CD4-positive, CD25-positive, alpha-beta regulatory T cell (primary cell): ENCODE data around the gene RPUSD4. TPM values are rescaled to one million over a fixed set of nuclear protein-coding genes. Genes with fewer than 3 reads are reported as not detected.

ENCODE experiments used
- ATAC-seq, 2 donors: fragments of 150-1000 bp; cut with Tn5 transposase; one replicate each; pipeline ENCODE4 v1.10.0; 2021; ENCODE audit warnings: low read depth in 2 of 2, moderate number of reproducible peaks in 2 of 2, moderate library complexity in 1 of 2
- DNase-seq, 3 donors: peaks; one replicate each; pipeline versions ENCODE4 v3.0.0 to v3.0.0-alpha.2; 2012 to 2022; ENCODE audit warnings: mixed read lengths in 1 of 3
- H3K27ac ChIP-seq: one replicate; pipeline ENCODE4 v1.7.0; 2013; ENCODE audit warnings: mild to moderate bottlenecking, low read length; ENCODE audit not compliant: insufficient read depth, poor library complexity, severe bottlenecking
- H3K27me3 ChIP-seq: one replicate; pipeline ENCODE4 v1.7.0; 2013; ENCODE audit warnings: low read length; ENCODE audit not compliant: control insufficient read depth, insufficient read depth
- H3K36me3 ChIP-seq: one replicate; pipeline ENCODE4 v1.7.0; 2013; ENCODE audit warnings: mild to moderate bottlenecking, low read length, moderate library complexity; ENCODE audit not compliant: control insufficient read depth, insufficient read depth
- H3K4me1 ChIP-seq: 2 replicates; pipeline ENCODE4 v1.7.0; 2013; ENCODE audit warnings: mild to moderate bottlenecking, low read length; ENCODE audit not compliant: insufficient read depth, control insufficient read depth, poor library complexity, severe bottlenecking
- H3K4me3 ChIP-seq: one replicate; pipeline ENCODE4 v1.7.0; 2013; ENCODE audit warnings: low read depth, mild to moderate bottlenecking, low read length, moderate library complexity
- H3K9me3 ChIP-seq, 2 experiments: 1 replicate in 1 of 2; 2 replicates in 1 of 2; pipeline ENCODE4 v1.7.0; 2013; ENCODE audit warnings: low read length in 2 of 2, mild to moderate bottlenecking in 1 of 2, moderate library complexity in 1 of 2; ENCODE audit not compliant: control insufficient read depth in 2 of 2
- H3K27ac Mint-ChIP-seq, 3 donors: one replicate each; pipeline ENCODE4 v1.8.0; 2020 to 2022; ENCODE audit warnings: mild to moderate bottlenecking in 3 of 3, mixed read lengths in 3 of 3, moderate library complexity in 2 of 3
- H3K27me3 Mint-ChIP-seq: one replicate; pipeline ENCODE4 v1.8.0; 2022; ENCODE audit warnings: mild to moderate bottlenecking, mixed read lengths
- H3K36me3 Mint-ChIP-seq: one replicate; pipeline ENCODE4 v1.8.0; 2020; ENCODE audit warnings: mixed read lengths
- H3K4me1 Mint-ChIP-seq, 4 donors: one replicate each; pipeline ENCODE4 v1.8.0; 2020 to 2022; ENCODE audit warnings: mixed read lengths in 4 of 4, mild to moderate bottlenecking in 1 of 4
- H3K4me3 Mint-ChIP-seq, 4 donors: one replicate each; pipeline ENCODE4 v1.8.0; 2020 to 2022; ENCODE audit warnings: mild to moderate bottlenecking in 4 of 4, mixed read lengths in 4 of 4, moderate library complexity in 3 of 4
- H3K9me3 Mint-ChIP-seq, 7 donors: one replicate each; pipeline ENCODE4 v1.8.0; 2020 to 2022; ENCODE audit warnings: mixed read lengths in 7 of 7, mild to moderate bottlenecking in 3 of 7, moderate library complexity in 2 of 7
- polyA plus RNA-seq, 4 donors: library from polyadenylated mRNA; unstranded; fragments of 300-500 nt; fragmentation: Illumina TruSeq; gene quantifications; one replicate each; pipeline ENCODE4 v1.2.3, GENCODE V29; 2021
- total RNA-seq: library from RNA; stranded (reverse); gene quantifications from one replicate; pipeline ENCODE4 v1.2.3, GENCODE V29; 2022

RPUSD4 gene
- total and polyA plus RNA-seq, 5 donors from 2014 or later: 20.0 to 34.8 (median 25.0) TPM

DNA sequence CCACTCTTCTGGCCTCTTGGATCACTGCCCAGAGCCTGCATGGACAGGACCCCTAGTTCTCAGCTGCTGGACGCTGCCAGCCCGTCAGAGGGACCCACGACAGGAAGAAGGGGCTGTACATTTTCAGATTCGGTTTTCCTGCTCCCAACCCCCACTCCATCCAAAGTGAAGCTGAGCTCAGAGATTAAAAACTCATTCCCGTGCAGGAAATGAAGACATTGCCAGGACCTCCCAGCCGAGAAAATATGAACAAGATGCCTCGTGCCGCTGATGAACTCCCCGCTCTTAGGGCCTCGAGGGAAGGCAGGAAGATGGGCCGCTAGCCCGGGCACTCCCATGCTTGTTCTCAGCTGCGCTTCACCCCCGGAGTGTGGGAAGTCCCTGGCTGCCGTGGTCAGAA lies 36.1 kb downstream of the RPUSD4 start:
- no peaks in the 10 kb centered on the region for H3K36me3 ChIP-seq
- Mint-ChIP-seq H3K4me3 (no peak overlapping the region), H3K36me3 (no peaks in the 10 kb centered on the region), H3K27ac (no peak overlapping the region), H3K27me3 (peaks cover 5% of the 10 kb centered on the region), H3K4me1 (no peaks in the 10 kb centered on the region), H3K9me3 (no peaks in the 10 kb centered on the region)
- DNase-seq (no peak), ATAC-seq (no peak)
- H3K27me3 ChIP-seq: no peaks in the 10 kb centered on the region
- no peaks in the 10 kb centered on the region for H3K4me1 ChIP-seq
- no peak overlapping the region for H3K27ac ChIP-seq
- no peaks in the 10 kb centered on the region for H3K9me3 ChIP-seq
- no peak overlapping the region for H3K4me3 ChIP-seq

DNA sequence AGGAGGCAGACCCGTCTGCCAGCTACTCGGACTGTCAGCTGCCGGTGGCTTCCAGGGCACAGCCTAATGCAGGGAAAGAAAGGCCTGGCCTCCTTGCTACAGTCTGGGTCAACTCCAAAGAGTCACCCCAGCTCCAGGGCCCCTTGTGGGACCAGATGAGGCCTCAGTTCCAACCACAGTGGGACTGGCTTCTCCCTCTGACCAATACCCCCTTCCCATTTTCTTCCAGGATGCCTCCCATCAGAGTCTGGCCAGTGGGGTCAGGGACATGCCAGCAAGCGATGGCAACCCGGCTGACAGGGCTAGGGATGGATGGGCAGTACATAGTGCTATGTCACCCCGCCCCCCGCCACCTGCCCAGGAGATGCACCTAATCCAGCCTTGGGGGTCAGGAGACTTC lies 36.6 kb downstream of the RPUSD4 start:
- H3K4me1 Mint-ChIP-seq: no peaks in the 10 kb centered on the region

DNA sequence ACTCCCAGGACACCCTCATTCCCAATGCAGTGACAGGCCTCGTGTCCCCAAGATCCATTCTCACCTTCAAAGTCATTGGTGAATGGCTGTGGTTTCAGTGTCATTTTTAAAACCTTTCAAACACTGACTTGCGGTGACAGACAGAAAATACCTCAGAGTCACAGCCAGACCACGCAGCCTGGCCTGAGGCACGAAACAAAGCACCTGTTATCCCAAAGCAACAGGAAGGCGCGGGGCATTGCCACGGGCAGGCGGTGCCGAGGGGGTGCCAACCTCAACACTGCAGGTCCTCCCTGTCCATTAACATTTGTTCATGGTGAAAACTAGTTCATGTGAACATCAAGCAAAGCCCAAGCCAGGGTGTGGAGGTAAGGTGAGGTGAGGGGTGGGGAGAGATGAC lies 38.2 kb downstream of the RPUSD4 start:
- DNase-seq: no peak
- Mint-ChIP-seq H3K4me1 (no peaks in the 10 kb centered on the region), H3K27ac (no peak overlapping the region), H3K27me3 (peaks cover 7% of the 10 kb centered on the region), H3K36me3 (no peaks in the 10 kb centered on the region), H3K4me3 (no peak overlapping the region), H3K9me3 (peaks cover 0 to 2% (median 0%) of the 10 kb centered on the region in 7 donors)
- no peak for ATAC-seq
- Histone ChIP-seq H3K27ac (no peak overlapping the region), H3K4me3 (no peak overlapping the region), H3K36me3 (no peaks in the 10 kb centered on the region), H3K27me3 (no peaks in the 10 kb centered on the region), H3K4me1 (no peaks in the 10 kb centered on the region), H3K9me3 (no peaks in the 10 kb centered on the region)

More for the DNA sequence above, 36.6 kb downstream of the RPUSD4 start:
- no peaks in the 10 kb centered on the region for H3K36me3 Mint-ChIP-seq
- H3K27ac Mint-ChIP-seq: no peak overlapping the region
- DNase-seq: no peak
- no peaks in the 10 kb centered on the region for H3K36me3 ChIP-seq
- peaks cover 5% of the 10 kb centered on the region for H3K27me3 Mint-ChIP-seq
- no peak for ATAC-seq
- H3K27me3 ChIP-seq: no peaks in the 10 kb centered on the region
- no peak overlapping the region for H3K4me3 ChIP-seq
- H3K4me1 ChIP-seq: no peaks in the 10 kb centered on the region
- H3K4me3 Mint-ChIP-seq: no peak overlapping the region
- no peak overlapping the region for H3K27ac ChIP-seq
- peaks cover 0 to under 1% (median 0%) of the 10 kb centered on the region in 7 donors for H3K9me3 Mint-ChIP-seq
- no peaks in the 10 kb centered on the region for H3K9me3 ChIP-seq

DNA sequence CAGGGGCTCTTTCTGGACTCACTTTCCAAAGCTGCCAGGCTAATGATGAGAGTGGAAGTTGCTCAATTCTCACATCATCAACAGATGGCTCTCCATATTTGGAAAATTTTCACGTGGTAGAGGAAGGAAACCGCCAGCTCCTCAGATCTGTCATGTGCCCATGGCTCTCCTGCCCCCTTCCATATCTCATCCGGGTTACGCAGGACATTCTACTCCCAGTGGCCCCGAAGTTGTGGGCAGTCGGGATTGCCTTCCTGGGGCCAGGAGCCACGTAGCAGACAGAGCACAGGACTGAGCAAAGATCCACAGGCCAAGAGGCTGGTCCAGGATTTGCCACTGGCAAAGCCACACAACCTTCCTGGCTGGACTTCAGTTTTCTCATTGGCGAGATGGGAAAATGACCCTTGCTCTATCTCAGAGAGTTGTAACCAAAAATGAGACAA lies 38.8 kb downstream of the RPUSD4 start:
- no peak overlapping the region for H3K4me3 ChIP-seq
- Mint-ChIP-seq H3K27ac (no peak overlapping the region), H3K4me1 (no peaks in the 10 kb centered on the region), H3K4me3 (no peak overlapping the region), H3K9me3 (peaks cover 0 to 2% (median 0%) of the 10 kb centered on the region in 7 donors), H3K36me3 (no peaks in the 10 kb centered on the region), H3K27me3 (peaks cover 8% of the 10 kb centered on the region)
- no peak overlapping the region for H3K27ac ChIP-seq
- no peaks in the 10 kb centered on the region for H3K27me3 ChIP-seq
- no peaks in the 10 kb centered on the region for H3K36me3 ChIP-seq
- no peaks in the 10 kb centered on the region for H3K9me3 ChIP-seq
- no peaks in the 10 kb centered on the region for H3K4me1 ChIP-seq
- DNase-seq: no peak
- no peak for ATAC-seq

DNA sequence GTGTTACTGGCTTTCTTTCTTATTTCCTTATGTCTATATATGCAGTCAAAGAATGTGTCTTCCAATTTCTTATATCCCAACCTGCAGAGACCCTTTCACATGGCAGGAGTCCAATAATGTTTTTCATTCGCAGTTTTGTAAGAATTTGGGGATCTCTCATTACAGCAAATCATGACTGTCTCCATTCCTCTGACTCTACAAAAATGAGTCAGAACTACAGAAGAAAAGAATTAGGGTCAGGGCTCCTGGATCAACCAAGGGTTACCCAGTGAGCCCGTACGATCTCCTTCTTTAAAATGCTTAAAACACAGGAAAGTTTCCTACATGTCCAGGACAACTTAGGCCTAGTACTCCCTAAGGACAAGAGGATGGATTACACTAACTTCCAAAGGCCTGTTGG lies 42.2 kb downstream of the RPUSD4 start:
- H3K36me3 ChIP-seq: no peaks in the 10 kb centered on the region
- H3K4me3 ChIP-seq: no peak overlapping the region
- no peaks in the 10 kb centered on the region for H3K36me3 Mint-ChIP-seq
- H3K9me3 ChIP-seq: no peaks in the 10 kb centered on the region
- no peak for ATAC-seq
- no peak overlapping the region for H3K27ac Mint-ChIP-seq
- DNase-seq: no peak
- no peaks in the 10 kb centered on the region for H3K27me3 ChIP-seq
- peaks cover 0 to 2% (median under 1%) of the 10 kb centered on the region in 4 donors for H3K4me1 Mint-ChIP-seq
- peaks cover 0 to 2% (median 0%) of the 10 kb centered on the region in 7 donors for H3K9me3 Mint-ChIP-seq
- H3K27me3 Mint-ChIP-seq: peaks cover 8% of the 10 kb centered on the region
- no peaks in the 10 kb centered on the region for H3K4me1 ChIP-seq
- no peak overlapping the region for H3K4me3 Mint-ChIP-seq
- no peak overlapping the region for H3K27ac ChIP-seq

DNA sequence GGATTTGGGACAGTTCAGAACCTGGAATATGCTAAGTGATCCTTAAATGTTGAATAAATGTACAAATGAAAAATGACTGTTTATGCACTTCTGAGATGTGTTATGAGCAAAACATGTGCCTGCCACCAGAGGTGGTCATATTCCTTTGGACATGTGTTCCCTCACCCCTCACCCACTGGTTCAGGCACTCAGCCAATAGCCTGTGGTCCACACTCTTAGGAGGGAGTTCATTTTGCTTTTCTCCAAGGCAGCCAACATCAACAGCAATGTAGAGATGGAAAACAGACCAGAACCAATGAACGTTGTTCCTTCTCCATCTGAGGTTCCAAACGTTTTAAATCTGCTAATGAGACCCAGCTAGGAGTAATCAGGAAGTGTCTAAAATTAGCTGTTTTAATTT lies 44.0 kb downstream of the RPUSD4 start:
- Mint-ChIP-seq H3K4me1 (peaks cover 0 to 5% (median 1%) of the 10 kb centered on the region in 4 donors), H3K9me3 (peaks cover 0 to 2% (median 0%) of the 10 kb centered on the region in 7 donors), H3K36me3 (no peaks in the 10 kb centered on the region), H3K27me3 (peaks cover 17% of the 10 kb centered on the region), H3K4me3 (no peak overlapping the region), H3K27ac (no peak overlapping the region)
- Histone ChIP-seq H3K27ac (no peak overlapping the region), H3K4me3 (no peak overlapping the region), H3K9me3 (no peaks in the 10 kb centered on the region), H3K4me1 (no peaks in the 10 kb centered on the region), H3K36me3 (no peaks in the 10 kb centered on the region), H3K27me3 (no peaks in the 10 kb centered on the region)
- DNase-seq: no peak
- ATAC-seq: no peak

DNA sequence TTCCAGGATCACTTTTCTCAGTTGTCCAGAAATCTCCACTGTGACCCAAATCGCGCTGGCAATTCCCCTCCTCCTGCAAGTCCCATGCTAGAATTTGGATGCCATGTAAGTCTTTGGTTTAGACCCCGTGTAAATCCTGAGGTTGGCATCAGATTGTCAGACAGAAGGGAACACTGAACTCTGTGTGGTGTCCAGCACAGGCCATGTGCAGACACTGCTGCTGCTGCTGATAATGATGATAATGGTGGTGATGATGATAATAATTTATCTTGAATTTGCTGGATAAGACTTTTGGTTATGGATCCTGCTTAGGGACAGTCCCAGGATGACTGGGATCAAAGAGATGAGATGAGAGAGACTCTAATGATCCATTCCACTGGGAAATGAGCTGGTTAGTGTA lies 45.0 kb downstream of the RPUSD4 start:
- H3K36me3 ChIP-seq: no peaks in the 10 kb centered on the region
- no peak for ATAC-seq
- Mint-ChIP-seq H3K4me3 (no peak overlapping the region), H3K27ac (no peak overlapping the region), H3K9me3 (peaks cover 0 to 2% (median 0%) of the 10 kb centered on the region in 7 donors), H3K36me3 (no peaks in the 10 kb centered on the region), H3K4me1 (peaks cover 0 to 5% (median 1%) of the 10 kb centered on the region in 4 donors), H3K27me3 (peaks cover 17% of the 10 kb centered on the region)
- H3K9me3 ChIP-seq: no peaks in the 10 kb centered on the region
- H3K27me3 ChIP-seq: no peaks in the 10 kb centered on the region
- no peak overlapping the region for H3K4me3 ChIP-seq
- no peak overlapping the region for H3K27ac ChIP-seq
- DNase-seq: no peak
- no peaks in the 10 kb centered on the region for H3K4me1 ChIP-seq

DNA sequence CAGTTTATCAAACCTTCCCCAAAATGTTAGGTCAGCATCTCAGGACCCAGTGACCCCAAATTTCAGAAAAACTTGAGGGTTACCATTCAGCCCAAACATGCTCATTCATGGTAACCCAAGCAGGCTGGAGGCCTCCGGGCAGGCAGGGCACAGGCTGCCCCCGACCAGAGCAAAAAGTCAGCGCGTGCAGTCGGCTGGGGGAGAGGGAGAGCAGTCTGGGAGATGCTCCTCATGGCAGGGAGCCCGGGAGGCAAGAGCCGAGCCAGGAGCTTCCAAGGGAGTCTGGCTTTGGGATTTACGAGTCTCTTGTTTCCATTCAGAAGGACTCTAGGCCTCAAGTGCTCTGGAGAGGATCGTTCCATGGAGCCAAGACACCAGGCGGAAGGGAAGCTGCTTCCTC lies 45.7 kb downstream of the RPUSD4 start:
- Mint-ChIP-seq H3K27ac (no peak overlapping the region), H3K4me1 (peaks cover 0 to 5% (median 1%) of the 10 kb centered on the region in 4 donors)
- no peak overlapping the region for H3K27ac ChIP-seq

More for the DNA sequence above, 45.7 kb downstream of the RPUSD4 start:
- H3K4me3 ChIP-seq: no peak overlapping the region
- Mint-ChIP-seq H3K36me3 (no peaks in the 10 kb centered on the region), H3K9me3 (peaks cover 0 to 2% (median 0%) of the 10 kb centered on the region in 7 donors), H3K4me3 (no peak overlapping the region), H3K27me3 (peaks cover 12% of the 10 kb centered on the region)
- H3K27me3 ChIP-seq: no peaks in the 10 kb centered on the region
- DNase-seq: no peak
- no peaks in the 10 kb centered on the region for H3K4me1 ChIP-seq
- H3K36me3 ChIP-seq: no peaks in the 10 kb centered on the region
- H3K9me3 ChIP-seq: no peaks in the 10 kb centered on the region
- ATAC-seq: no peak
